ENCODE data around the gene IGF1R.

The IGF1R gene

DNA sequence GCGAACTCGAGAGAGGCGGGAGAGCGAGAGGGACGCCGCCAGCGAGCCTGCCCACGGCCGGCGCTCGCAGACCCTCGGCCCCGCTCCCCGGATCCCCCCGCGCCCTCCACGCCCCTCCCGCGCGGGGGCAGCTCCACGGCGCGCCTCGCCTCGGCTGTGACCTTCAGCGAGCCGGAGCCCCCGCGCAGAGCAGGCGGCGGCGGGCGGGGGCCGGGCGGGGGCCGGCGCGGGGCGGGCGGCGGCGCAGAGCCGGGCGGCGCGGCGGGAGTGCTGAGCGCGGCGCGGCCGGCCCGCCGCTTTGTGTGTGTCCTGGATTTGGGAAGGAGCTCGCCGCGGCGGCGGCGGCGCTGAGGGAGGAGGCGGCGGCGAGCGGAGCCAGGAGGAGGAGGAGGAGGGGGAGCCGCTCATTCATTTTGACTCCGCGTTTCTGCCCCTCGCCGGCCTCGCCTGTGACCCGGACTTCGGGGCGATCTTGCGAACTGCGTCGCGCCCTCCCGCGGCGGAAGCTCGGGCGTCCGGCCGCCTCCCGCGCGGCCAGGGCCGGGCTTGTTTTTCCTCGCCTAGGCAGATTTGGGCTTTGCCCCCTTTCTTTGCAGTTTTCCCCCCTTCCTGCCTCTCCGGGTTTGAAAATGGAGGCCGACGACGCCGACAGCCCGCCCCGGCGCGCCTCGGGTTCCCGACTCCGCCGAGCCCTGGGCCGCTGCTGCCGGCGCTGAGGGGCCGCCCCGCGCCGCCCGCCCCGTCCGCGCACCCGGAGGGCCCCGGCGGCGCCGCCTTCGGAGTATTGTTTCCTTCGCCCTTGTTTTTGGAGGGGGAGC, 524 bp downstream of the IGF1R start:
- DNase-seq (ENCODE audit: low read depth in 2 of 2), result no peak

DNA sequence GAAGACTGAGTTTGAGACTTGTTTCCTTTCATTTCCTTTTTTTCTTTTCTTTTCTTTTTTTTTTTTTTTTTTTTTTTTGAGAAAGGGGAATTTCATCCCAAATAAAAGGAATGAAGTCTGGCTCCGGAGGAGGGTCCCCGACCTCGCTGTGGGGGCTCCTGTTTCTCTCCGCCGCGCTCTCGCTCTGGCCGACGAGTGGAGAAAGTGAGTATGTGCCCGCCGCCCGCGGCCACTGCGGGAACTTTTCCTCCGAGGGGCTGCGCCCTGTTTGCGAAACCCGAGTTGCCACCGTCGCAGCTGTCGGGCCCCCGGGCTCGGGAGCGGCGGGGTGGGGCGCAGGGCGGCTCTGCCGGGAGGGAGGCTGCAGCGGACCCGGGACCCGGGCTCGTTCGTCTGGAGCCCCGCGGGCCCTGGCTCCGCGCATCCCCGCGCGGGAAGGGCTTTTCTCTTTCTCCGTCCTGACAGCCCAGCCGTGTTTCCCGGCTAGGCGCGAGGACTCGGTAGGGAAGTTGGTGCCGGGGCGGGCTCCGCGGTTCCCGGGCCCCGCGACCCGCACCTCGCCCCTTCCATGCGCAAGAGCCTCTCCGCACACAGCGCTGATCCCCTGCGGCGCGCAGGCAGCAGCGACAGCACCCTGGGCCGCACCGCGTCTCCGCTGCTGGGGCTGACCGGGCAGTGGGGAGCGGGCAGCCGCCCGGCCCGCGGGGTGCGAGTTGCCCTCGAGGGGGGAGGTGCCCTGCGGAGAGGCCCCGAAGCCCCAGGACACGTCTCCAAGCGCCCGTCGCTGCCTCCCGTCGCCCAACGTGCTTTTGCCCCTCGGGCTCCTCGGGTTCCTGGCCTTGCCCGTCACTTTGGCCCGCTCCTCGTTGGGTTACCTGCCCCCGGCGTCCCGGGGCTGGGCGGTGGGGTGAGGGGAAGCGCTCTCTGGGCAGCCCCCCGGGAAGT, 1.4 kb downstream of the IGF1R start:
- DNase-seq (ENCODE audit: low read depth in 2 of 2), result no peak

DNA sequence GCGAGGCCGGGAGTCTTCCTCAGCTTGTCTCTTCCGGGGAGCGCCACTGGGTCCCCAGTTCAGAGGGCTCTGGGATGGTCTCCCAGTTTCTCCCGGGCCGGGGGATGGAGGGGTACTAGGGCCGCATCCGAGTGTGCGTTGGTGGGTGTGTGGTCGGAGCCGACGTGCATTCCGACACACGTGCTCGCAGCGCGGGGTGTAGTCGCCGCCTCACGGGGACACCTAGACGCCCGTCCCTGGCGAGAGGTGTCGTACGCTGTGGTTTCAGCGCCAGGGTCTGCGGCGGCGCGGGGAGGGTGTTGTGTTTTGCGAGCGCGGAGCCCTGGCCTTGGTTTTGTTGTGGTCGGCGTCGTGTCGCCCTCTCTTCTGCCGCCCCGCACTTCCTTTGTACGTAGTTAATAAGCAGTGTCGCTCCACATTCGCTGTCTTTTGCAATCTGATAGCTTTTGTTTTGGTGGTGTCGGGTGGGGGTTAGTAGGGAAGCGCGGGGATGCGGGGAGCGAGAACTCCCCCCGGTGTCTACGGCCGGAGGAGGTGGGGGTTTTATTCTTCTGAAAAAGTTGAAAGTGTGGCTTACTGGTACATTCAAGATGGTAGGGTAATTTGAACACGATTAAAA, 2.2 kb downstream of the IGF1R start:
- DNase-seq (ENCODE audit: low read depth in 2 of 2), result no peak

DNA sequence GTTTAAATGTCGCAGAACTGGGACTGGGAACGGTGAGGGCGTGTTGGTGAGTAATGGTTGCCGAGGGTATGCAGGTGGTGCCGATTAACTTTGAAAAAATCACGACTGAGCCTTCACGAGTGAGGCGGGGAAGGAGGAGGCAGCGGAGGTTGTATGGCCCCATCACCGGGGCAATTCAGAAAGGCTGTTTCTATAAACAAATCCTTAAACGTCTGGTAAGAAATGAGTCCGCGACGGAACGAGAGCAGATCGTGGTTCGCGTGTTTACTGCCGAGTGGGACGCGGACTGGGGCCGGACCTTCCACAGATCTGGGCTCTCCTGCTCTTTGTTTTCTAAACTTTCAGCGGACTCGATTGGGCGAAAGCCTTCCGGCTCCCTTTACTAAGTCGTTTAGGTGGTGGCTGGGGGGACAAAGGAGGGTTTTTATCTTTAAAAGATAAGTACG, 2.7 kb downstream of the IGF1R start:
- DNase-seq (ENCODE audit: low read depth in 2 of 2), result no peak

DNA sequence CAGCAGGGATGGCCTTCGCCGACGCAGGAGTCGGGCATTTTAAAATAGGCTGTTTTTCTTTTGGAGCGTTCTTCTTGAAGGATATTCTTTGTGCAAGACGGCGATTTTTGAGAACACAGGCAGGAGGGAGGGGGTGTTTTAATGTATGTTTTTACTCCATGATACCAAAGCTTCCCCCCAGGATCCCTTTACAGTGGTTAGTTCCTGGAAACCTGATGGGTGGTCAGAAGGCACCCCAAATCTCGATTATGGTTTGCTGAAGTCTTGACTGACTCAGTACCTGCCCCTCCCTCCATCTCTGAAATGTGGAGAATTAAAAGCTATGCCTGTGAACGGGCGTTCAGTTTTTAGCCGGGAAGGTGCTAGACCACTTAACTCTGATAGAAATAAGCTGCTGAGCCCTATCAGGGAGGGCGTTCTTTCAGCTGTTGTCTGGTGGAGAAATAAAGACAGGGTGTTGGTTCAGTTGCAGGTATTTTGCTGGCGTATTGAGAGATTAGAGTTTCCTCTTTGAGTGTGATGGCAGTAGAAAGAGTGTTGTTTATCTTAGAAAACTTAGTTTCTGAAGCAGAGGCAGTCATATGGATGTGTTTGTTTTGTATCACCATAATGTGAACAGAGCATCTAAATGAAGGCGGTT, 3.4 kb downstream of the IGF1R start:
- no peak for DNase-seq (ENCODE audit: low read depth in 2 of 2)

DNA sequence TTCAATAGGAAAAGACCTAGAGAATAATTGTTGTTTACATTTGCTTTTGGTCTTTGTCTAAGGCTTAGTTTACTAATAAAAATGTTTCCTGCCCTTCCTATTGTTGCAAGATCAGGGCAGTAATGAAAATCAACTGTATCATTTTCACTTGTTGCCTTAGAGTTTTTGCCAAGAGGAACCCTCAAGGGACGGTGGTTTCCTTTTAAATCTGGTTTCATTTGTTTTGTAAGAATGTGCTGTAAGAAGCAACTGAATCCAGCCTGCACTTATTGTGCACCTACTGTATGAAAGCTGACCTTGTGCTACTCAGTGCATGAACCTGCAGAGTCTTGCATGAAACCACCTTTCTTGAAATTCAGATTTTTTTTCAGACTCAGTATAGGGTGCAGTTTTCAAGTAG, 5.3 kb downstream of the IGF1R start:
- no peak for DNase-seq (ENCODE audit: low read depth in 2 of 2)

DNA sequence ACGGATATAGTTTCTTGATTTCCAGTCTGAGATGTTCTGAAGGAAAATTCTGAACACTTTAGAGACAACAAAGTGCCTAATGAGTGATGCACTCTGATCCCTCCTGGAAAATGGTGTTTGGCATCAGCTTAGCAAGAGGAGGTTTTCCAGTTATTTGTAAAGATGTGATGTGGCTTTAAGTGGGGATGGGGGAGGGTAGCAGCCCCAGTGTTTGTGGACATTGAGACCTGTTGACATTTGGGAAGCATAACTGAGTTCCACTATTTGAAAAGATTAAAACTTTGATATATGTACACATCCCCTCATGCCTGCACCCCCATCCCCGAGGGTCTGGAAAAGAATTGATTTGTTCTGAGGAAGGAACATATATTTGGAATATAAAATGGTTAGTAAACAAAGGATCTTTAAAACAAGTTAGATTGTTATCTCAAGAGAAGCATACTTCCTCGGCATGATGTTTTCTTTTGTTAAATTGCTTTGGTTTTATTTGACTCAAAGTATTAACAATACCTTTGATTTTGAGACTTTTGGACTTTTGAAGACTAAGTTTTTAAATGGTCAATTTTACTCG, 6.5 kb downstream of the IGF1R start:
- DNase-seq (ENCODE audit: low read depth in 2 of 2), result no peak

DNA sequence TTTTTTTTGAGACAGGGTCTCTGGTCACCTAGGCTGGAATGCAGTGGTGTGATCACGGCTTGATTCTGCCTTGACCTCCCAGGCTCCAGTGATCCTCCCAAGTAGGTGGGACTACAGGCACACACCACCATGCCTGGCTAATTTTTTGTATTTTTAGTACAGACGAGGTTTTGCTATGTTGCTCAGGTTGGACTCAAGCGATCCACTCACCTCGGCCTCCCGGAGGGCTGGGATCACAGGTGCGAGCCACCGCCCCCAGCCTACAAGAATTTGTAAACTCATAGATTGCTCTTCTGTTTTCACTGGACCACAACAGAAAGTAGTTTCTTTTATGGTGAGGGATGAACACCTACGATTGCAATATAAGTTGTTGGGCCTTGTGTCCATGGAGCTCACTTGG, 7.4 kb downstream of the IGF1R start:
- DNase-seq (ENCODE audit: low read depth in 2 of 2), result no peak

DNA sequence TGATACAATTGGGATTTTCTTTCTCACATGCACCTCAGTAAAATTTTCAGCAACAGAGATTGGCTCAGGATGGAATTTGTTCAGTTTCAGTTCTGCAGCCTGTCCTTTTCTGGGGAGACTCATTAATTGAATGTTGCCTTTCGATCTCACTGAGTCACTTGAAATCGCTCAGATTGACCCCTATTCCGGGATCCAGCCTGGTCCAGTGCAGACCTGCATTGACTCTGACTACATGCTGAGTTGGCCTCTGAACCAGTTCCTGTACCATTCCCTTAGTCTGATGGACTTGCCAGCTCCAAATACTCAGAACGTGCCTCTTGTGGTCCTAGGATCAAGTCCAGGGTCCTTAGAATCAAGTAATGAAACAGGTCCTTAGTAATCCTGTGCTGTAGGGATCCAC, 9.4 kb downstream of the IGF1R start:
- DNase-seq (ENCODE audit: low read depth in 2 of 2), result no peak

DNA sequence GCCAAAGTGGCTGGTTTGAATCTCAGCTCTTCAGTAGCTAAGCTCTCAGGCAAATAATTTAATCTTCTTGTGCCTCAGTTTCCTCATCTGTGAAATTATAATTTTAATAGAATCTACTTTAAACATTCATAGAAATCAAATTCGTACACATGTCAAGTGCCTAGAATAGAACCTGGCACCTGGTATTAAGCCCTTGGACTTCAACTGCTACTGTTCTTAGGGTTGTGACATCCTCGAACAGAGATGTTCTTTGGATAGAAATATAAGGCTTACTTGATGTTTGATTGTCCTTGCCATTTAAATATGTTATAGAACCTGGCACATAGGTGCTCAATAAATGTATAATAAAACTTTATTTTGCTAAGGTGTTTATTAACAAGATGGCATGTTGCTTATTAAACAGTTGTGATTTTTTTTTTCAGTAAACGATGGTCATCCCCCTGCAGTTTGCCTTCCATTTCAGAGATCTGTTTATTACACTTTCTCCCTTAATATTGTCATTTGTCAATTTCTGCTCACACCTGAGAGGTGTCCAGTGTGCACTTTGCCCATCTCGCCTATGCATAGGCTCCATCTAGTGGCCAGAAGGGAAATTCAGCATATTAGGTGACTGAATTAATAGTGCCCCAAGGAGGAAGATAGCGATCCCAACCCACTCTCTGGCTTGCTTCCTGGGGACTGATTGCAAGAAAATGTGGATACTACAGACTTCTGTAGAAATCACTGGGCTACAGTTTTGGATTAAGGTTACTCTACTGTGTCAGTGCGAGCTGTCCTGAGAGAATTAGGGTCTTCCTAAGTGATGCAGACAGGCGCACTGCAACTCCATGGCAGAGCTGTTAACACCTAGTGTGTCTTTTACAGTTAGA, 10.7 kb downstream of the IGF1R start:
- no peak for DNase-seq (ENCODE audit: low read depth in 2 of 2)

DNA sequence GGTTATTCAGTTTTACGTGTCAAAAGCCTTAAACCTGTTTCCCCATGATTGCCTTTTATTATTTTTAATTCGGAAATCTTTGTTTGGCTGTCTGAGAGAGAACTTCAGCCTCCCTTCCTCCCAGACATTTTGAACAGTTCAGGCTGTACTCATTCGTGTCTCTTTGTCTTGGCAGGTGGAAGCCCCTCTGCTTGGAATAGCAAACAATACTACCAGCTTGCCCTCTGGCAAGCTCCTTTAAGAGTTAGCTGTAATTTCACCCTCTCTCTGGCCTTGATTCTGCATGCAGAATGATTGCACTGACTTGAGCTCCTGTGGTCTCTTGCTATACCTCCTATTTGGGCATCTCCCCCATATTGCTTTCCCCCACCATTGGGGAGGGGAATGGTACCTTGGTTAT, 11.7 kb downstream of the IGF1R start:
- no peak for DNase-seq (ENCODE audit: low read depth in 2 of 2)

DNA sequence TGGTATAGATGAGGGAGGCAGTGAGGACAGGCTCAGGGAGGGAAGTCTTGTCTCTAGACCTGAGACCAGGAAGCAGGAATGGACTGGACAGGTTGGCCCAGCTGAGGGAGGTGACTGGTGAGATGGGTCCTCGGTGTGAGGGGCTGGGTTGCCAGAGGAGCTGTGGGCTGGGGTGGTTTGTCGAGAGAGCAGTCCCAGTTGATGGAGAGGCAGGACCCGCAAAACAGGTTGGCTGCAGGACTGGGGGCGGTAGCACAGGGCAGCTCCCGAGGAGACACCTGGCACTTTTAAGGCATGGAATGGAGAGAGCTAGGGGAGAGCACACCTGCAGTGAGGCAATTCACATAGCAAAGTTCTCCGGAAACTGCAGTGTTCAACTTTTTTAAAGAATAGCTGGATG, 14.7 kb downstream of the IGF1R start:
- no peak for DNase-seq (ENCODE audit: low read depth in 2 of 2)

DNA sequence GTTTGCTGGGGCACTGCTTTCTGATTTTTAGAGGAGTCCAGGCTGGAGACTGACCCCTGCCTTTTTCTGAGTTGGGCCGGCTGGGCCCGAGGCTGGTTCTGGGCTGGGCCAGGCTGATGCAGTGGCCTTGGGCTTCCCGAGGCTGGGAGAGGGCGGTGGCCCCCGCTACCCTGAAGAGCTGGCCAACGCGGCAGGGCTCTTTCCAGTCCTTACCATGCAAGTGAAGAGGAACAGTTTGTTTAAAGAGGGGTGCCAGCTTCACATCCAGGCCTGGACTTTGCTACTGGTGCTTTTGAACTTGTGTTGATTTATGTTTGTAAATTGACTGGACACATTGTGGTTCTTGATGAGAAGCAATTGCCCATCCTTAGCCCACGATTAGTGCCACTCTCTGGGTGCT, 15.3 kb downstream of the IGF1R start:
- DNase-seq (ENCODE audit: low read depth in 2 of 2), result no peak

DNA sequence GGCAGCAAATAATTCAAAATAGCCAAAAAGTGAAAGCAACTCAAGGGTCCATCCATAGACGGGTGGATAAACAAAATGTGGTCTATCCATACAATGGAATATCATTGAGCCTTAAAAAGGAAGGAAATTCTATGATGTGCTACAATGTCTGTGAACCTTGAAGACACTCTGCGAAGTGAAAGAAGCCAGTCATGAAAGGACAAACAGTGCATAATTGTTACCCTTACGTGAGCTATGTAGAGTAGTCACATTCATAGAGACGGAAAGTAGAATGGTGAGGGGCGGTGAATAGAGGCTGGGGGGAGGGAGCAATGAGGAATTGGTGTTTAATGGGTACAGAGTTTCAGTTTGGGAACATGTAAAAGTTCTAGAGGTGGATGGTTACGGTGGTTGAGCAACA, 18.1 kb downstream of the IGF1R start:
- DNase-seq (ENCODE audit: low read depth in 2 of 2), result no peak

DNA sequence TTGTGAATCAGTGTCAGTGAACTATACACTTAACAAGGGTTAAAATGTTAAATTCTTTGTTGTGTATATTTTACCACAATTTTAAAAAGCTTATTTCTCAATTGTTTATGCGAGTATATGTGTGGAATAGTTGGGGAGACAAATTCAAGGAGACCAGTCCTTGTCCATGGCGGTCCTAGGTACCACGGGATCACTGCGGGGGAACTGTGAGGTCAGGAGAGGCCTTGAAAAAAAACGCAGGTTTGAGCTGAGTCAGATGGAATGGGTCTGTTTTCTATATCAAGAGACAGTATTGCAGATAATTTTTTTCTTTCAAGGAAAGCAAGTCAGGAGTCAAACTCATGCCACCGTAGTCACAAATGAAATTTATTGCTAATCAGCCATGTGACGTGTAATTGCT, 18.5 kb downstream of the IGF1R start:
- no peak for DNase-seq (ENCODE audit: low read depth in 2 of 2)

DNA sequence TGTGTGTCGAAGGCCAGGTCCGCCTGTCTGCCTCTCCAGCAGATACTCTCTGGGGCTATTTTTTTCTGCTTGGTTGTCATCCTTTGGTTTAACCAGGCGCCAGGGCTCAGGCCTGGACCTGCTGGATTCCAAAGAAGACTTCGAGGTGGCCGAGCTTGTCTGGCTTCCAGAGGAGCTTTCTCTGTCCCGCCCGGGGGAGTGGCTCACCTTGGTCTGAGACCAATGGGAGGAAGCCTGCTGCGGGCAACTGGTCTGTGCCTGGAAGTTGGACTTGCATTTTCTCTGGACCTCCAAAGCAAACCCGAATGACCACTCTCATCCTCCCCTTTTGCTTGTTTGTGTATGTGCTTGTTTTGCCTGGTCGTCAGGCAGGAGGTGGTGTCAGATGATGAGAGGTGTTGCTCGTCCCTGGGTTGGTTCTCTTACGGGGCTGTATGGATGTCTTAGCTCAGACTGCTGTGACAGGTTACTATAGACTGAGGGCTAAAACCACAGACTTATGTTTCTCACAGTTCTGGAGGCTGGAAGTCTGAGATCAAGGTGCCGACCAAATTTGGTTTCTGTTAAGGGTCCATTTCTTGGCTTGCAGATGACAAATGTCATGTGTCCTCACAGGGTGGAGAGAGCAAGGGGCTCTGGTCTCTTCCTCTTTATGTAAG, 19.3 kb downstream of the IGF1R start:
- DNase-seq (ENCODE audit: low read depth in 2 of 2), result no peak

DNA sequence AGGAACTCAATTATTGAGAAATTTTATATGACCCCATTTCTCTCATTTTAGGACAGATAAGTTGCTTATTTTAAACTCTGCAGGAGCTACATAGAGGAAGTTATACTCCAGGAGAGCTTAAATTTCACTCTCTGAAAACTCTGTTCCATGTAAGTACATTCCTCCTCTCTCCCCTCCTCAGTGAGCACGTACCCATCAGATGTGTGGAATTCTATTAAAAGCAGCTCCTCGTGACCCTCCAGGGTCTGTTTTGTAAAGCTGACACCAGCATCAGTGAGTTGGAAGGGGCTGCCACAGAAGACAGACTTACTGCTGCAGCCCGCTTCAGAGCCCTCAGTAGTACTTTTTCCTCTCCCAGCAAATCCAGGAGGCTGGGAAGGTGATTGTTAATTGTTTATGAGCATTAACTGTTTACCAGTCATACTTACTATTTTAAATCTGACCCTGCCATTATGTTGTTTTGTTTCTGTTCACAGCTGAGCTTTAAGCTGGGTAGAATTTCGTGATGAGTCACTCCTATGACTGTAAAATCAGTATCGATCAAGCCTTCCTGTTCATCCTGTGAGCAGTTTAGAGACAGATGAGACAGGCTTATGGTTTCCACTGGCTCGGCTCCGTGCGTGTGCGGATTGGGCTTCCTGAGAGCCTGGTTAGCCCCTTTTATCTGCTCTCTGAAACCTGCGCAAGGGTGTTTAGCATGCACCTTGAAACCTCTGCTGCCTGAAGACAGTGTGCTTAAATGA, 20.4 kb downstream of the IGF1R start:
- DNase-seq (ENCODE audit: low read depth in 2 of 2), result no peak

DNA sequence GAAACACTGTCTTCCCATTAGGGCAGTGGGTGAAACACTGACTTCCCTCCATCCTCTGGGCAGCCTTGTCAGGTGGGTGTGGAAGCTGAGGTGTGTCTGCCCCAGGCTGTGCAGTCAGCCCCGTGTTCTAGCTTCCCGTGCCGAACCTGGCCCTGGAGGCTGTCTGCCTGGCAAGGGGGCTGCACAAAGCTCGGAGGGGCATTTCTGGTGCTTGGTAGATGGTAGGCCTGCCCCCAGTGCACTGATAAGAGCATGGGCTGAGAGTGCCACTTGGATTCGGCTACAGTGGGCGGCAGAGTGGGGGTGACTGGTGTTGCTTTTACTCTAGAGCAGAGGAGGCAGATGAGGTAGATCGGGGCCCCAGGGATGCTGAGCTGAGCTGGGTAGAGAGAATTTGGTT, 21.3 kb downstream of the IGF1R start:
- no peak for DNase-seq (ENCODE audit: low read depth in 2 of 2)

Data from fibroblast of skin of left biceps (primary cell).